ENCODE results near the gene RSBN1L.

RSBN1L gene

GRCh38 chr7:77727936-77728701, 31.9 kb downstream of the RSBN1L start:
- in situ Hi-C loops (cut with MboI; ENCODE audit: low sequenced_read_pairs), result no loop called here

- in situ Hi-C loops (cut with MboI; ENCODE audit: low sequenced_read_pairs), result no loop called here
These were observed 33.5 kb downstream of the RSBN1L start for GRCh38 chr7:77729574-77730348.

DNA sequence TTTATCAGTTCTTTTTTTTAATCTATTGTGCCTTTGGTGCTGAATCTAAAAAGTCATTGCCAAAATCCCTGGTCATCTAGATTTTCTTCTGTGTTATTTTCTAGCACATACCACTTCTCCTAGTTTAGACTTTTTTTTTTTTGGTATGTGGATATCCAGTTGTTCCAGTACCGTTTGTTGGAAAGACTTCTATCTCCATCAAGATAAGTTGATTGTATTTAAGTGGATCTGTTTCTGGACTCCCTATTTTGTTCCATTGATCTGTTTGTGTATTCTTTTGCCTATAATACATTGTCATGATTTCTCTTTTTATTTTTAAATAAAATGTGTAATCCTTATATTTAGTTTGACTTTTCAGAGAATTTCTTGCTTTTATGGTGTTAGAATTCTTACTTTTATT, 35.5 kb downstream of the RSBN1L start:
- in situ Hi-C loops (cut with MboI; ENCODE audit: low sequenced_read_pairs), result no loop called here

GRCh38 chr7:77734659-77735421, 38.6 kb downstream of the RSBN1L start:
- in situ Hi-C loops (cut with MboI; ENCODE audit: low sequenced_read_pairs), result no loop called here

GRCh38 chr7:77735457-77735856, 39.2 kb downstream of the RSBN1L start:
- in situ Hi-C loops (cut with MboI; ENCODE audit: low sequenced_read_pairs), result no loop called here

GRCh38 chr7:77736991-77737390, 40.7 kb downstream of the RSBN1L start:
- in situ Hi-C loops (cut with MboI; ENCODE audit: low sequenced_read_pairs), result no loop called here

DNA sequence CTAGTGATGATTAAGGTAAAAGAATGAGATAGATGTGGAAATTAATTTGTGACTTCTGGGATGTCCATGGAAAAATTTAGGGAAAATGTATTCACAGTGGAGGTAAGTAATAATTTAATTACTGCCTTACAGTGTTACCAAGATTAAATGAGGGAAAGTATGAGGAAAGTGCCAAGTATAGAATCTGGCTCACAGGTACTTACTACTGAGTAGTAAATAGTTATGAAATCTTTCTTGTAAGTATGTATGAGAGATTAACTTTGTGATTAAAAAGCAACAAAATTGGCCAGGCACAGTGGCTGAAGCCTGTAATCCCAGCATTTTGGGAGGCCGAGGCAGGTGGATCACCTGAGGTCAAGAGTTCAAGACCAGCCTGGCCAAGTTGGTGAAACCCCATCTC, 42.1 kb downstream of the RSBN1L start:
- in situ Hi-C loops (cut with MboI; ENCODE audit: low sequenced_read_pairs), result no loop called here

DNA sequence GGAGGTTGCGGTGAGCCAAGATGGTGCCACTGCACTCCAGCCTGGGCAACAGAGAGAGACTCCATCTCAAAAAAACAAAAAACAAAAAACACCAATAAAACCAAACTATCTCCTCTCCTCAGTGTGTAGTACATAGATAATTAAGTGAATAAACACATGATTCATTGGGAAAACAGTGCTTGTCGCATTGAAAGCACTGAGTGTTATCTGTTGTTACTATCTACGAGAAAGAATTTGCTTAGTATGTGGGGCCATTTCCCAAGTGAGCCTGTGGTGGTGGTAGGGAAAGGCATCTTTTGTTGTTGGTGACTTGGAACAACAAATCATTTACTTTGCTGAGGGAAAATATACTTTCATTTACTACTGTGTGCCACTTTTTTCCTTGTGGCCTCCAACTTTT, 42.6 kb downstream of the RSBN1L start:
- in situ Hi-C loops (cut with MboI; ENCODE audit: low sequenced_read_pairs), result no loop called here

DNA sequence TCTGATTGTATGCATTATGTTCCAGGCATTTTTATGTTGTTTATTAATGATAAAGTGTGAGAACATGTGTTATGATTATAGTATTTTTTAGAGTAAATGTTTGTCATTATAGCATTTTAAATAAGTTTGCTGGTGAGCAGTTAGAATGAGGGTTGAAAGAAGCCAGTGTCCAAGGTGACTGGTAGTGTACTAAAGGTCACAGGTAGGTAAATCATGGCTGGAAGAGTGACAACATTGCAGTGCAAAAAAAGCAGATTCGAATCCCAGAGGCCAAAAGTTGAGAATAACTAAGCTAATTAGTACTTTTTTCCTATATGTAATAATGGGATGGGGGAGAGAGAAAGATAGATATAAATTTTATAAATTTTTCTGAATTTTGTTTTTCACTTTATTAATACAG, 44.0 kb downstream of the RSBN1L start:
- in situ Hi-C loops (cut with MboI; ENCODE audit: low sequenced_read_pairs), result no loop called here

DNA sequence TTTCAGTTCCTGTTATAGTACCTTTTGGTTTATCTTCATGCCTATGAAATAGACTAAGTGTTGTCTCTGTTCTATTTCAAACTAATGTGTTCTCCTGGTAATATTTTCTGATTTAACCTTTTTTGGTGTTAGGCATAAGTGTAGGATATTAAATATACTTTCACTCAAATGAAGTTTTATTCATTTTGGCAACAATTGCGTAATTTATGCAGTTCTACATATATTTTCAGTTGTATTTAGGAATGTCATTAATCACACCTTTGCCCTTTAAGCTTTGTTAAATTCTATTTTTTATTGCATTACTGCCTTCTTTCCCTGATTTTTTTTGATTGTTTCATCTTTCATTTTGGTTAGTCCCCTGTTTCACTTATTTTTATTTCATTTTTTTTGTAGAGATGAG, 47.3 kb downstream of the RSBN1L start:
- in situ Hi-C loops (cut with MboI; ENCODE audit: low sequenced_read_pairs), result no loop called here

GRCh38 chr7:77745746-77746145, 49.5 kb downstream of the RSBN1L start:
- in situ Hi-C loops (cut with MboI; ENCODE audit: low sequenced_read_pairs), result no loop called here

- in situ Hi-C loops (cut with MboI; ENCODE audit: low sequenced_read_pairs), result no loop called here
These were observed 50.0 kb downstream of the RSBN1L start for GRCh38 chr7:77746164-77746823.

- in situ Hi-C loops (cut with MboI; ENCODE audit: low sequenced_read_pairs), result no loop called here
These were observed 50.5 kb downstream of the RSBN1L start for GRCh38 chr7:77746824-77747165.

DNA sequence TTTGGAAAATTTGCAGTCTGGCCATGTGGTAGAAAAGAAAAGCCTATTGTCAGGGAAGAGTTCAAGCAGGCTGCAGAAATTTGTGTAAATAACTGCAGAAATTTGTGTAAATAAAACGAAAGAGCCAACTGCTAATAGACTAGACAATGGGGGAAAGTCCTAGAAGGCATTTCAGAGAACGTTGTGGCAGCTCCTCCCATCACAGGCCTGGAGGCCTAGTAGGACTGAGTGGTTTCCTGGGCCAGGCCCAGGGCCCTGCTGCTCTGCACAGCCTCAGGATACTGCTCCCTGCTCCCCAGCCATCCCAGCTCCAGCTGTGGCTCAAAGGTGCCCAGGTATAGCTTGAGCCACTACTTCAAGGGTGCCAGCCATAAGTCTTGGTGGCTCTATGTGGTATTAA, 50.9 kb downstream of the RSBN1L start:
- in situ Hi-C loops (cut with MboI; ENCODE audit: low sequenced_read_pairs), result no loop called here

- in situ Hi-C loops (cut with MboI; ENCODE audit: low sequenced_read_pairs), result no loop called here
These were observed 51.5 kb downstream of the RSBN1L start for GRCh38 chr7:77747718-77748117.

- in situ Hi-C loops (cut with MboI; ENCODE audit: low sequenced_read_pairs), result loop anchor here (10.0 kb wide), 1 partner anchor 87 kb away; no protein-coding TSS in a partner anchor
These were observed 55.8 kb downstream of the RSBN1L start for GRCh38 chr7:77752016-77752415.

DNA sequence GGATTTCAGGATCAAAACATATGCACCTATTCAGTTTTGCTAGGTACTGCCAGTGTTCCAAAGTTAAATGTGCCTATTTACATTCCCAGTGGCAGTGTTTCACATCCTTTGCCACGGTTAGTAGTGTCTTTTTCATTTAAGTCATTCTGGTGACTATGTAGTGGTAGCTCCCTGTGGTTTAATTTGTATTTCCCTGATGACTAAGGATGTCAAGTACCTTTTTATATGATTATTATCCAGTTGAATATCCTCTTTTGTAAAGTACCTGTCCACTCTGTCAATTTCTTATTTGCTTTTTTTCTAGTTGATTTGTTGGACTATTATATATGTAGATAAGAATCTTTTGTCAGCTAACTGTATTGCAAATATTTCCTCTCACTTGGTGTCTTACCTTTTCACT, 56.9 kb downstream of the RSBN1L start:
- in situ Hi-C loops (cut with MboI; ENCODE audit: low sequenced_read_pairs), result loop anchor here (10.0 kb wide), 1 partner anchor 88 kb away; no protein-coding TSS in a partner anchor

GRCh38 chr7:77757589-77757988, 61.3 kb downstream of the RSBN1L start:
- in situ Hi-C loops (cut with MboI; ENCODE audit: low sequenced_read_pairs), result loop anchor here (10.0 kb wide), 1 partner anchor 93 kb away; no protein-coding TSS in a partner anchor

GRCh38 chr7:77759294-77759889, 63.1 kb downstream of the RSBN1L start:
- in situ Hi-C loops (cut with MboI; ENCODE audit: low sequenced_read_pairs), result loop anchor here (10.0 kb wide), 1 partner anchor 95 kb away; no protein-coding TSS in a partner anchor

DNA sequence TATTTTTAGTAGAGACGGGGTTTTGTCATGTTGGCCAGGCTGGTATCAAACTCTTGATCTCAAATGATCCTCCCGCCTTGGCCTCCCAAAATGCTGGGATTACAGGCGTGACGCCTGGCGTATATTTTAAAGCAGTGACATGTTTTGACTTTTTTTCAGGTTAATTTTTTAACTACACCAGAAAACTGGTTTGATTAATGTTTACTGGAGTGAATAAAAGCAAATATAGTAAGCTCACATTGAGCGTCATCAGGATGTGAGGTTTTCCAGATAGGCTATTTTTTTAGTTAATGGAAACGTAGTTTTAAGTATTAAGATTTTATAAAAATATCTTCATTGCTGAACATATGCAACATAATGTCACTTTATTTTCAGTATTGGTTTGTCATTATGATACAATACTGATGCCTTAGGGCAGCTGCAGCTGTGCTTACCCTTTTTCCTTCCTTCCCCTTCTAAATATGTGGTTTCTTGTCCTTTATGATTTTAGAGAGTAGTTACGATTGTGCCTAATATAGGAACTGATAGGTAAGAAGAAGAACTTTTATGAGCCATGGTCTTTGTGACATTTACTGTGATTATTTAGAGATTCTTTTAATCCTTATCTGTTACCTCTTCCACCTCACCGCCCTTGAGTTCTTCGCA, 64.7 kb downstream of the RSBN1L start:
- in situ Hi-C loops (cut with MboI; ENCODE audit: low sequenced_read_pairs), result no loop called here
